GM21390 (cell line): ENCODE measurements around the gene KIAA1217.

Source experiments
- ATAC-seq: cut with Tn5 transposase; IDR thresholded peaks from one replicate; pipeline ENCODE4 v1.9.1; 2021; ENCODE audit not compliant: unreplicated experiment

Gene KIAA1217

DNA sequence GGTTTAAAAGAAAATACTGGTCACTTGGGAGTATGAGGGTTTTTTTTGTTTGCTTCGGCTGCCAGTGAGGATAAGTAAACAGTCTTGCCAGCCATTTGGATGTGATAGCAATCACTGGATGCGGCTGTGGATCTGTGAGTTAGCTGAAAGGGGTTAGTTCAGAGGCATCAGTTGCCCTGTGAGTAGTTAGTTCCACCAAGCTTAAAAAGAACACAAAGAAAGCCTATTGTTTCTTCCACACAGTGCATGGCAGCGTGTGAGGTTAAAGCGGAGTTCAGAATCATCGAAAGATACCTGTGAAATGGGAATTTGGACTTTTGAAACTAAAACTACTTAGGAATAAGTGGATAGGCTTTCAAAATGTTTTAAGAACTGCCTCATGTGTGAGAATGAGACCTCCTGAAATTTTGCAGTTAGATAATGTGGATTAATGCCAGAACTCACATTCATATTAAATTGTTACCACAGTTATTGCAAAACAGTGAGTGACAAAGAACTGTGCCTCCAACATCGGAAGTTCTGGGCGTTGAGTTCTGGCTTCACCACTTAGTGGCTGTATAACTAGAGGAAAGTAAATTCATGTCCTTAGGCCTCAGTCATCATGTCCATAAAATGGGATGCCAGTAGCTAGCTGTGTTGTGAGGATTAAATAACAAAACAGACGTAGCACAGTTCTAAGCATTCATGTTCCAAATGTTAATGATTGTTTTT, 31.3 kb downstream of the KIAA1217 start:
- ATAC-seq, result no peak

DNA sequence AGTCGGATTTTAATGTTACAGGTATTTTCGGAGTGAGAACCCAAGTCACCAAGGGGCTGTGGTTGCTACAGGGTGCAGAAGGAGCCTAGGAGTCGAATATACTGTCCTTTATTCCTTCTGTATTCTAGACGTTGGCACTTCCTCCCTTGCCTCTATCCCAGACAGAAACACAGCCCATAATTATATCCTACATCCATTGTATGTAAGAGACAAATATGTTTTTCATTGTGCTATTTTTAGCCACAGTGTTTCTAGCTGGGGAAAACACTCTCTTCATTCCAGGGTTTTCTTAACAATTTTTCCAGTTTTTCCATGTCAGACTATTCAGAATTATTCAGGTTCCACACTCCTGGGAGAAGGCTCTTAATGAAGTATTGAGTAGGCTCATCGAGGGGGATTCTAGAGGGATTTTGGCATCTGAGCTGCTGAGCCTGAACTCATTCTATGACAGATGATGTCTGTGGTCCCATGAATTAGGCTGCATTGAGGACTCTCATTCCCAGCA, 32.6 kb downstream of the KIAA1217 start:
- no peak for ATAC-seq

DNA sequence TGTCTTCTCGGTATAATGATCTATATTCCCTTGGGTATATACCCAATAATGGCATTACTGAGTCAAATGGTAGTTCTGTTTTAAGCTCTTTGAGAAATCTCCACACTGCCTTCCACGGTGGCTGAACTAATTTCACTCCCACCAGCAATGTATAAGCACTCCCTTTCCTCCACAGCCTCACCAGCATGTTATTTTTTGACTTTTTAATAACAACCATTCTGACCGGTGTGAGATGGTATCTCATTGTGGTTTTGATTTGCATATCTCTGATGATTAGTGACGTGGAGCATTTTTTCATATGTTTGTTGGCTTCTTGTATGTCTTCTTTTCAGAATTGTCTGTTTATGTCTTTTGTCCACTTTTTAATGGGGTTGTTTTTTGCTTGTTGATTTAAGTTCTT, 33.6 kb downstream of the KIAA1217 start:
- no peak for ATAC-seq

DNA sequence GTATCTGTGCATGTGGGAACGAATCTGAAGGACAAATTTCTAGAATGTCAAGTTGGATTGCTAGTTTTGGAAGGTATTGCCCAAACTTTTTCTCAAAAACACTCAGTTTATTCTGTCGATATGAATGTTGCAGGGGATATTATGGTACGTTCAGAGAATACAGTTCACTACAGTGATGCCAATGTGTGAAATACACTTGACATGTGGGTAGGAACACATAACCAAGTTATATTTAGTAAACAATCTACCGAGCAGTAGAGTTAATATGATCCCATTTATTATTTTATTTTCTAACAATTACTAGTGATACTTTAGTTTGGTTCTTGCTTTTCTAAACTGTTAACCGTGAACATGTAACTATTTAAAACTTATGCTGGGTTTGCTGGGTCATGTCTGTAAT, 37.4 kb downstream of the KIAA1217 start:
- no peak for ATAC-seq

DNA sequence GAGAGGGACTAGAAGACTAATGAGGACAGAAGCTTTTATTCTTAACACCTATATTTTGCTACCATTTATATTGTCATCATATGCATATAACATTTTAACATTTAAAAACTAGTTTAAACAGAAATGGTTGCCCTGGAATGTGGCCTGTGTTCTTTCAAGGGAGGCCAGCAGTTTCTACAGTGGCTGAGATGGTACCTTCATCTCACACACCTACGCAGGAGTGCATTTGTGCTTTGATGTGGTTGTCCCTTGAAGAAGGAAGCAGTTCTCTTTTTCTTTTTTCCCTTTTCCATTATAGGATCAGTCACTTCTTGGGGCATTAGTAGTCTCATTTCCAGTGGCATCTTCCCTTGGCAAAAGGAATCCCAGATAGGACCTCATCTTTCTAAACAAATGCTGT, 38.9 kb downstream of the KIAA1217 start:
- ATAC-seq, result no peak

DNA sequence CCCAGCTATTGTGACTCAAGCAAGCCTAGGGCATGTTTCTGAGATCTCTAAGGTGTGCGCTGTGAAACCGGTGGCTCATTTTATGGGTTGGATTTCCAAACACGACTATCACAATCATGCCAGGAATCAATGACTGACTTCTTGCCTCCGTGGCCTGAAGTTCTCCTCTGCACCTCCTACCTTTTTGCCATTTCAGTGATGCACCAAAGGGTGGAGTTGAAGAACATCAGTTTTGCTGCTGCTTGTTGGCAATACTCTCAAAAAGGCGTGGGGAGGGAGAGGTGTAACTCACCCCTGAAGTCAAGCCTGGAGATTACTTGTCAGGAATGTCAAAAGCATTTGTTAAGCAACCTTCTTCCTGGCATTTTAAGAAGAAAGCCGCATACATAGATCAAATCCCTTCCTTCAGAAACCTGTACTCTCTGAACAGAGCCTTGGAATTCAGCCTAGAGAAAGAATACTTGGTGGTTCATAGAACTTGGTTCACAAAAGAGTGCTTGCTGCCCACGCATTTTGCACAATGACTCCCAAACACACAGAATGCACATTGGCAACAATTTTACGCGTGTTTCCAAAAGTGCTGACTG, 41.0 kb downstream of the KIAA1217 start:
- ATAC-seq, result no peak

DNA sequence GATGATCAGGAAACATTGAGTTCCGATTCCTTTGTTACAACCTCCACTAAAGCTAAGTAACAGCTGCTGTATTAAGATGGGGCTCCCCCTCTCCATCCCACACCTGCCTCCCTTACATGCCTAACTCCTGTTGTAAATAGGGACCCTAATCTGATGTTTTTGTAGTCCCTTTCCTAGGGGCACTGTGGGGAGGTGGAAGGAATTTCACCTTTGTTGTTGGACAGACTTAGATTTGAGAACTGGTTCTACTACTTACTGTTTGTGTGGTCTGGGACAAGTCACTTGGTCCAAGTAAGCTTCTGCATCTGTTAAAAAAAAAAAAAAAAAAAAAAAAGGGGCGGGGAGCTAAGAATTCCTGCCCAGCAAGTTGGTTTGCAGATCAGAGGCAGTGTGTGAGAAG, 42.6 kb downstream of the KIAA1217 start:
- no peak for ATAC-seq

DNA sequence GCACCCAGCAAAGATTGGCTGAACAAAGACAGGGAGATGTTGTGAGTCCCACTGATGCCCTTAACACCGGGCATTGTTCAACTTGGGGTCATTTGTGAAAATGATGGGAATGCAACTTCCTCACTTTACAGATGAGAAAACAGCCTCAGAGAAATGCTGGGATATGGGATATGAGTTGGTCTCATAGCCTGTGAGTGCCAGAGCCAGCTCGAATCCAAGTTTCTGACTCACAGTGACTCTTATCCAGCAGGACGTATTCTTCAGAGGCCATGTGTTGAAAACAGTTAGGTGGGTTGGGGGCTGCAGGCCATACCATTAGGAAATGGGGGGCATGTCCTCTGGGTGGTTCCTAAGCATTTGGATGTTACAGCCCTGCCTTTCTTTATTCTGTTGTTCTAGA, 45.2 kb downstream of the KIAA1217 start:
- no peak for ATAC-seq

DNA sequence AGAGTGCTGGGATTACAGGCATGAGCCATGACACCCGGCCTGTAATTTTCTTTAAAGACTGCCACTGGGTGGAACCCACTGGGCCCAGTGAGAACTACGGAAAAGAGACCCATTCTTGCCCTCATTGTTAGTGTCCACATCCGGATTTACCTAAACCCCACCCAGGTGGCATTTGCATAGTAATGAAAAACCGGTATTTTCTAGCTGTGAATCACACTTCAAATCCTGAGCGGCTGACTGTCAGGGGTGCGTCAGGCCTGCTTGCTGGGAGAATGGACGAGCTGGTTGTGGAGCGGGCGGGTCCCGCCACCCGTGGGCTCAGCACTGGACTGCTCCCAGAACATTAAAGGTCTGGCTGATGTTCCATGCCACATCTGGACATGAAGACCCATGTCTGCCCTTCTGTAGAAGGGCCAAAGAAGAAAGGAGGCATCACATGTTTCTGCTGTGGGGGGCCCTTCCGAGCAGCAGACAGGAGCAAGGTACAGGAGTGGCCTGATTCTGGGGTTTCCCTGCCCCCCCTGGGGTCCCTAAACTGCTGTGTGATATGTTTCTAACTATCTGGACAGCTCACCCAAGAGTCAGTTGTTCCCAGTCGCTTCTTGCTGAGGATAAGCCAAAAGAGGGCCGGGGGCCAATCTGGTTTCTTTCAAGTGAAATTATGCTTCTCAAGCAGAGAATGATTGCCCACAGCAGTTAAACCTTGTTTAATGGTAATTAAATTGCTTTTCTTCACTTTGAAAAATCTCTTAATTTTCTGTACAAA, 46.4 kb downstream of the KIAA1217 start:
- no peak for ATAC-seq

DNA sequence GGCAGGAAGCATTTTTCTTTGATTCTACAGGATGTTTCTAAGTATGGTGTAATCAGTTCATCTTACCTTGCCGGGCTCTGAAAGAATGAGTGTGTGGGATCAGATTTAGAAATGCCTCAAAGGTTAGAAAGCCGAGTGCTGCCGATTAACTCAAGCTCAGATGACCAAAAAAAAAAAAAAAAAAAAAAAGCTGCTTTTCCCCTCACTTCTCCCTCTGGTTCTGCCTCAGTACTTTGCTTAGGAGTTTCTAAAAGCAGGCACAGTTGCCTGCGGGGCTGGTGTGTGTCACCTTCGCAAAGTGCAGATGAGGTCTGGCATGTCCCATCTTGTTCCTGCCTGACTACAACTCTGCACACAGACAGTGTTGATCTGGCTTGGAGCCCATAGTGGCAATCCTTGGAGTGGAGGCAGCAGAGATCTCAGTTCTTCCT, 47.0 kb downstream of the KIAA1217 start:
- ATAC-seq, result no peak

DNA sequence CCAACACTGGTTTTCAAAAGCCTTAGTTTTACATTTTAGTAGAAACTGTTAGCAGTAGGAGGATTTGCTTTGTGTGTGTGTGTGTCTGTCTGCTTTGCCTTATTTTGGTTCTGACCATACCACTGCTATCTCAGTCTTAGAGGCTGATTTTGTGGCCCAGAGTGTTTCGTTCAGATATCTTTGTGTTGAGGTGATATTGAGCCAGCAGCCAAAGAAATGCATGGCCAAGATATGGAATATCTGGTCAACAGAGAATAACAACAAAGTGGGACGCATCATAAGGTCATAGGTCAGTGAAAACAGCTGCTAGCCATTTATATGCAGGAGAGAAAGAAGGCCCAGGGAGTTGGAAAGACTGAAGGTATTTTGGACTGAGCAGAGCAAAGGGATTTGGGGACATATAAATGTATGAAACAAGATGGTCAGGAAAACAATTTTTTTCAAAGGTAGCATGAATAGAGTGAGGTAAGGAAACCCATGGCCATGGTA, 47.7 kb downstream of the KIAA1217 start:
- no peak for ATAC-seq

DNA sequence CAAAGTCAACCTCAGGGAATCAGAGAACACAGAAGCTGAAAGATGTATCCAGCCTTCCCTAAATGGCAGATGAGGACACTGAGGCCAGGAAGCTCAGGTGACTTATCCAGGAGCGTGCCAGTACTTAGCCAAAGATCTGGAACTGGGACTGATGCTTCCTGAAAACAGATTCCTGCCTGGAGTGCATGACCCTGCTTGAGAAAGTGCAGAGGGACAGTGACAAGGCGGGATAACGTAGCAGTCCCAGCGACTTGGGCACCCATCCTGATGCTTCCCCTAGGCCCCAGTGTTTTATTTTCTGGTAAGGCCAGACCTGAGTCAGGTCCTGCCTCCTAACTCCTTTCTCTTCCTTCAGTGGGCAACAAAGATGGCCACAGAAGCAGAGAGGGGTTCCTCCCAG, 48.6 kb downstream of the KIAA1217 start:
- ATAC-seq, result no peak

DNA sequence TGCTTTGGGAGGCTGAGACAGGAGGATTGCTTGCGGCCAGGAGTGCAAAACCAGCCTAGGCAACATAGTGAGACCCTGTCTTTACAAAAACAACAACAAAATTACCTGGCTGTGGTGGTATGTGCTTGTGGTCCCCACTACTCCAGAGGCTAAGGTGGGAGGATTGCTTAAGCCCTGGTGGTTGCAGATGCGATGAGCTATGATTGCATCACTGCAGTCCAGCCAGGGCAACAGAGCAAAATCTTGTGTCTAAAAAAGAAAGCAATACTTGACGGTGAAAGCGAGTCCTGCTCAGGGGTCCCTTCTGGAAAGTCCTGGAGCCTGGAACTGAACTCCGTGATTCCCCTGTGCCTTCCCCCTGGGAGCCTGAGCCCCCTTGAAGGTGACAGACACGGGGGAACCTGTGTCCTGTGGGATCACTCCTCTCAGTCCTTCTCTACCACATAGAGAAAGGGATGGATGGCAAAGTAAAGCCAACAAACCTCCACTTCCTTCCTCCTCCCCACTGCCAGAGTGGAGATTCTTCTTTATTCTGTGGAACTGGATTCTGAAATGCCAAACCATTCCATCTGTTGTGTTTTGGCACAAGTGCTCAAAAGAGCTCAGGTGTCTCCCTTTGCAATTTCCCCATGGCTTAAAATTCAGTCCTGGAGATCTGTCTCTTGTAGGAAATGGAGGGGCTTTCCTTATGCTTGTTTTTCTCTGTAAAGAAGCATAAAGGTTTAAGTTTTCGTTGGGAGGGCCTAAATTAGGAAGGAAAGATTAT, 50.6 kb downstream of the KIAA1217 start:
- no peak for ATAC-seq

DNA sequence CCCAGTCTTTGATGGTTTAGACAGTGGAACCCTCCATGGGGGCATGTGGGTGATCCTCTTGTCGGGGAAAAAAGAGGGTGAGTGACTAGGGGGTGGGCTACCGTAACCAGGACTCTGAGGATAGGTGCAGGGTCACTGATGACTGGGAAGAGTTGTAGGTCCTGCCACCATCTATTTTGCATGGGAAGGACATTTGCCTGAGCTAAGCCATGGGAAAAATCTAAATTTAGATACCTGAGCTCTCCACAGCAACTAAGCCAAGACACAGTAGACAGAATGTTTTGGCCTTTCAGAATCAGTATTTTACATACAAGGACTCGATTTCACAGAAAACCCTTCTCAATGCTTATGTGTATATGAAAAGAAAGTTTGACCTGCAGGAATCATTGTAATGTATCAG, 52.7 kb downstream of the KIAA1217 start:
- no peak for ATAC-seq

DNA sequence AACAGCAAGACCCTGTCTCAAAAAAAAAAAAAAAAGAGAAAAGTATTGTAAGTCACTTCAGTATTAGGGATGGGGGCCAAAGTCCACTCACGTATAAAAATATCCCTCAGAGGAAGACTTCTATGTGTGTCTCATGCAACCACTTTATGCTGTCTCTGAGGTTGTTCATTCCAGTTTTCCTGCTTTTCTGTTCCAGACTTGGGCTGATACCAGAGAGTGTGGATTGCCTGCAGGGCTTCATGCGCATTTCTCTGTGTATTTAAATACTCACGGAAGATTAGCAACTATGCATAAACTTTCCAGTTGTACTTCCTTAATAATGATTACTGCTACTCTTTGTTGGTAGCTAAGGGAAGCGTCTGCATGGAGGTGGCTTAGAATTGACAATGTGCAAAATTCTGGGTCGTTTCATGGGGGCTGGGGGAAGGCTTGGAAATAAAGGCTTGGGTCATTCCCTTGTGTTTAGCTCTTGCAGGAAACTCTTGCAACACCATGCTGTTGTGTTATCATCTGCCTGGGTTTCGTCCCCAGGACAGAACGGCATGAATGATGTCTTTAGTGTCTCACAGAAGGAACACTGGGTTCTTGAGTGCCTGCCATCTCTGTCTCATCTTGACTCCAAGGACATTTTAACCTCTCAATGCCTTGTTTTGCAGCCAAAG, 54.1 kb downstream of the KIAA1217 start:
- no peak for ATAC-seq

DNA sequence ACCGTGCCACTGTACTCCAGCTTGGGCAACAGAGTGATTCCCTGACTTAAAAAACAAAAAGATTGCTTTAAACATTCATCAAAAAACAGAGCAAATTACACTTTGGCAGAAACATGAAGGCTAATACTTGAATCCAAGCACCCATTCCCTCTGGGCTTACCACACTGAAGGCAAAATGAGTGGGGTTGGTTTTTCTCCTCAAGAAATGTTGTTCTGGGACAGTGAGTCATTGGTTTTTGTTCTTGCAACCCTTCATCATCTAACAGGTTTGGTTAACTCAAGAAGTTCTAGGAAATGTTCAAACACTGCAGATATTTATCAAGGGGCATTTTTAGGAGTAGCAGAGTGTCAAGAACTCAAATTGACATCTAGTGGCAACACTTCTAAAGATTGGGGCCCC, 60.5 kb downstream of the KIAA1217 start:
- no peak for ATAC-seq

DNA sequence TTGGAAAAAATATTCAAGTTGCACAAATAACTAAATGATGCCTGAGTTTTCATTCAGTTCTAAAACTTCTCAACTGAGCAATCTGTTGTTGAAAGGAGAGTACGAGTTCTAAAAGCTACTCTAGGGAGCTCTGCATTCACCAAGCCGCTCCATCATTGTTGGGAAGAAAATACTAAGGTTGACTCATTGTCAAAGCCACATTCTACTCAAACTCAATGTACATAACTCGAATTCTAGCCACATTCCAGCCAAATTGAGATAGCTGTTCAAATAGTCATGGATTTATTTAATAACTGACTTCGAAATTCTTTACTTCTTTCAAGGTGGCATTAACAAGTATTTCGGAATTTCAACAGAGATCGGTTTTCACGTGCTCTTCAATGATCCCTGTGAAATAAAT, 63.4 kb downstream of the KIAA1217 start:
- no peak for ATAC-seq

DNA sequence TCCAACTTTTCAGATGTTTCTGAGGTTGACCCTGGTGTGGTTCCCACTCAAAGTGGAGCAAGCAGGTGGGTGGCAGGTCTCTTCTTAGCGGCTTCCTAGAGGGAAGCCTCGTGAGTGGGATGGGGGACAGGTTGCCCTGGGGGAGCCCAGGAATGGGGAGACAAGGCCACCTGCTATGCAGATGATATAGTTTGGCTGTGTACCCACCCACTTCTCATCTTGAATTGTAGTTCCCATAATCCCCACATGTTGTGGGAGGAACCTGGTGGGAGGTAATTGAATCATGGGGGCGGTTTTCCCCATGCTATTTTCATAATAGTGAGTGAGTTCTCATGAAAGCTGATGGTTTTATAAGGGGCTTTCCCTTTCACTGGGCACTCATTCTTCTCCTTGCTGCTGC, 68.3 kb downstream of the KIAA1217 start:
- no peak for ATAC-seq

DNA sequence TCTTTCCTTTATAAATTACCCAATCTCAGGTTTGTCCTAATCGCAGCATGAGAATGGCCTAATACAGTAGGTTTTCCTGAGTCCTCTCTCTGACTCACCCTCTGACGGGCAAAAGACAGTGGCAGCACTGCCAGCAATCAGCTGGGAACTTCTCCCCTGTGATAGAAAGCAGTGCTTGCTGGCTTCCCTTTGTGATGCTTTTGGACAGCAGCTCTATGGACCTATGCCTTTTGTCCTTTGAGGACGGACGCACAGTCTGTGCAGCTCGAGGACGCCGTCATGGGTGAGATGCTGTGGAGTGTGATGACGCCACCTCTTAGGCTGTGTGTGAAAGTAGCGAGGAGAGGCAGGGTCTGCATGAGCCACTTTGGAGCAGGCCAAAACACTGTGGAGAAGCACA, 68.8 kb downstream of the KIAA1217 start:
- ATAC-seq, result no peak

DNA sequence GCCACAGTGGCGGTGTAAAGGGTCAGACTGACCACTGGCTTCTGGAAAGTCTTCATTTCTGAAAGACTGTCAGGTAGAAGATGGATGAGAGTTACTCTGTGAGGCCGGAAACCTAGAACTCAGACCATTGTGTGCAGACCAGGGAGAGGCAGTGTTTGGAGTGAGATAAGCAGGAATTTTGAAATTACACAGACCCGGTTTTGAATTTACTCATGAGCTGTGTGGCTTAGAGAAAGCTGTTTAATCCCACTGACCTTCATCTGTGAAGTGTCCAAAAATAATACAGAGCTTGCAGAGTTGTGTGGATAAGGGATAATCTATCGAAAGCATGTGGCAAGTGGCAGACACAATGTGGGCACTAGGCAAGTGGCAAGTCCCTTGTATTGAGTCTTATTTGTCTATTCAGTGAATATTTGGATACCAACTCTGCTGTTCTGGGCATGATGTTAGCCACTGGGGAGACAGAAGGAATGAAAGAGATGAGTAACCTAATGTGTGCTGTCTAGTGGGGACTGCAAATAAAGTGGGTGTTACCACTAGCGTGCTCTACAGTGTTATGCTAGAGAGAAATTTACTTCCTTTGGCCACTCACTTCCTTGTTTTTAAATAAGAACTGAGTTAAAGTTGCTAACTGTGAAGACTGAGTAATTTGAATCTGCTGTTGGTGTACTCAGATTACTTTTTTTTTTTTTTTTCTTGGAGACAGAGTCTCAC, 69.4 kb downstream of the KIAA1217 start:
- ATAC-seq, result no peak
